Measurements from ENCODE around the gene IGSF21. TPM values are rescaled to one million over a fixed set of nuclear protein-coding genes. Genes with fewer than 3 reads are reported as not detected.

Gene IGSF21
- total RNA-seq, 1 experiment from 2014 or later, result 5.2 TPM

- H3K4me1 Mint-ChIP-seq, result peaks cover 15 to 25% of the 10 kb centered on the region in 2 experiments
- no peaks in the 10 kb centered on the region for H3K9me3 ChIP-seq (ENCODE audit: control insufficient read depth, low read depth, low read length)
- no peak overlapping the region for H3K56ac ChIP-seq (ENCODE audit: insufficient read length, low read depth, low read length)
- H3K4me1 ChIP-seq (ENCODE audit: insufficient read depth, low read length), result 0 out of 2 replicates have a peak, but pooled peaks cover 4% of the 10 kb centered on the region
- no peaks in the 10 kb centered on the region for H3K79me1 ChIP-seq (ENCODE audit: insufficient read depth, low read depth, low read length, poor library complexity, severe bottlenecking)
- TF ChIP-seq, protein P1, sequence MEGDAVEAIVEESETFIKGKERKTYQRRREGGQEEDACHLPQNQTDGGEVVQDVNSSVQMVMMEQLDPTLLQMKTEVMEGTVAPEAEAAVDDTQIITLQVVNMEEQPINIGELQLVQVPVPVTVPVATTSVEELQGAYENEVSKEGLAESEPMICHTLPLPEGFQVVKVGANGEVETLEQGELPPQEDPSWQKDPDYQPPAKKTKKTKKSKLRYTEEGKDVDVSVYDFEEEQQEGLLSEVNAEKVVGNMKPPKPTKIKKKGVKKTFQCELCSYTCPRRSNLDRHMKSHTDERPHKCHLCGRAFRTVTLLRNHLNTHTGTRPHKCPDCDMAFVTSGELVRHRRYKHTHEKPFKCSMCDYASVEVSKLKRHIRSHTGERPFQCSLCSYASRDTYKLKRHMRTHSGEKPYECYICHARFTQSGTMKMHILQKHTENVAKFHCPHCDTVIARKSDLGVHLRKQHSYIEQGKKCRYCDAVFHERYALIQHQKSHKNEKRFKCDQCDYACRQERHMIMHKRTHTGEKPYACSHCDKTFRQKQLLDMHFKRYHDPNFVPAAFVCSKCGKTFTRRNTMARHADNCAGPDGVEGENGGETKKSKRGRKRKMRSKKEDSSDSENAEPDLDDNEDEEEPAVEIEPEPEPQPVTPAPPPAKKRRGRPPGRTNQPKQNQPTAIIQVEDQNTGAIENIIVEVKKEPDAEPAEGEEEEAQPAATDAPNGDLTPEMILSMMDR (conservative IDR thresholded peaks at IDR 0.05), result no peak
- H2BK12ac ChIP-seq (ENCODE audit: insufficient read length, low read depth, low read length), result no peak overlapping the region
- H4K8ac ChIP-seq (replicated peaks; ENCODE audit: insufficient read length, low read depth, low read length), result no peak overlapping the region
- no CpG with 5 or more reads among the region's 5 CpGs for WGBS (ENCODE audit: extremely low coverage, insufficient read length, low lambda C conversion rate)
- no peak overlapping the region for H3K23ac ChIP-seq (ENCODE audit: insufficient read length, low read depth, low read length)
- H3K14ac ChIP-seq (ENCODE audit: insufficient read depth, low read length), result no peak overlapping the region
- no peak overlapping the region for H2AFZ ChIP-seq (ENCODE audit: low read length)
- H3K9me3 Mint-ChIP-seq, result no peaks in the 10 kb centered on the region
- no peak overlapping the region for H3K9ac ChIP-seq (ENCODE audit: extremely low read depth, insufficient read length, low read length)
- no peak overlapping the region for H3K4ac ChIP-seq (ENCODE audit: low read depth, low read length)
- no peak overlapping the region for H4K91ac ChIP-seq (ENCODE audit: insufficient read length, low read depth, low read length)
- no peak overlapping the region for H4K5ac ChIP-seq (ENCODE audit: insufficient read length, low read depth, low read length)
- no peak overlapping the region for H3K4me3 Mint-ChIP-seq
- H3K18ac ChIP-seq (ENCODE audit: insufficient read length, low read depth, low read length), result no peak overlapping the region
- no peak overlapping the region for H3T11ph ChIP-seq (ENCODE audit: low read length)
- H3K27me3 Mint-ChIP-seq (ENCODE audit: low read depth), result no peaks in the 10 kb centered on the region; the same call in 1 of the 2 replicates
- no peak overlapping the region for H2BK5ac ChIP-seq (ENCODE audit: insufficient read length, low read length)
- peak overlapping the region in 1 of 3 experiments; percentile 65; a peak in 1 of 7 replicates for H3K27ac Mint-ChIP-seq
- no peak overlapping the region for H3K27ac ChIP-seq (ENCODE audit: insufficient read length, low read depth, low read length)
- no peak overlapping the region for H3K4me2 ChIP-seq (ENCODE audit: insufficient read depth, insufficient read length, low read length)
- no peaks in the 10 kb centered on the region for H3K27me3 ChIP-seq (ENCODE audit: insufficient read depth, low read length)
- H3K23me2 ChIP-seq (ENCODE audit: insufficient read length, low read depth, low read length, poor library complexity, severe bottlenecking), result no peaks in the 10 kb centered on the region
- H4K20me1 ChIP-seq (ENCODE audit: control insufficient read depth, insufficient read depth, insufficient read length), result peaks cover 2% of the 10 kb centered on the region
- no peak overlapping the region for H2BK20ac ChIP-seq (ENCODE audit: low read depth, low read length, poor library complexity, severe bottlenecking)
- no peaks in the 10 kb centered on the region for H3K79me2 ChIP-seq (ENCODE audit: insufficient read depth, low read length)
- peaks cover 0 to 2% (median 0%) of the 10 kb centered on the region in 3 experiments; a peak in 2 of 7 replicates for H3K36me3 Mint-ChIP-seq (ENCODE audit: insufficient read depth in 1 of 3, low read depth in 3 of 3)
- H2AK5ac ChIP-seq (ENCODE audit: insufficient read length, low read length), result no peak overlapping the region
- H2BK15ac ChIP-seq (ENCODE audit: low read depth, low read length), result no peak overlapping the region
- no peak for DNase-seq
- H2BK120ac ChIP-seq (ENCODE audit: low read depth, low read length, poor library complexity, severe bottlenecking), result no peak overlapping the region
Observed at GRCh38 chr1:18148461-18148860, 40.9 kb downstream of the IGSF21 start.

Measured in H9 (cell line).